ENCODE measurements around the gene NUP85.

The NUP85 gene

GRCh38 chr17:75225016-75225415 is 19.5 kb downstream of the NUP85 start:
- no peak for ATAC-seq (ENCODE audit: low read depth)
- Mint-ChIP-seq H3K4me1 (no peaks in the 10 kb centered on the region), H3K4me3 (no peak overlapping the region), H3K27me3 (no peaks in the 10 kb centered on the region), H3K9me3 (no peaks in the 10 kb centered on the region), H3K27ac (no peak overlapping the region), H3K36me3 (peaks cover 11% of the 10 kb centered on the region)
- DNase-seq (ENCODE audit: low spot score in 2 of 2), result no peak

GRCh38 chr17:75227729-75228128 is 22.2 kb downstream of the NUP85 start:
- no peak for ATAC-seq (ENCODE audit: low read depth)
- H3K27ac Mint-ChIP-seq, result no peak overlapping the region
- no peaks in the 10 kb centered on the region for H3K27me3 Mint-ChIP-seq
- DNase-seq (ENCODE audit: low spot score in 2 of 2), result no peak
- H3K36me3 Mint-ChIP-seq, result peaks cover 12% of the 10 kb centered on the region
- H3K4me1 Mint-ChIP-seq, result no peaks in the 10 kb centered on the region
- H3K9me3 Mint-ChIP-seq, result no peaks in the 10 kb centered on the region
- H3K4me3 Mint-ChIP-seq, result no peak overlapping the region

- H3K27ac Mint-ChIP-seq, result peak overlapping the region; percentile 14
- H3K36me3 Mint-ChIP-seq, result peaks cover 14% of the 10 kb centered on the region
- H3K4me3 Mint-ChIP-seq, result no peak overlapping the region
- H3K27me3 Mint-ChIP-seq, result no peaks in the 10 kb centered on the region
- no peak for DNase-seq (ENCODE audit: low spot score in 2 of 2)
- H3K9me3 Mint-ChIP-seq, result no peaks in the 10 kb centered on the region
- ATAC-seq (ENCODE audit: low read depth), result no peak
- H3K4me1 Mint-ChIP-seq, result no peaks in the 10 kb centered on the region
These were observed 22.8 kb downstream of the NUP85 start for GRCh38 chr17:75228305-75228704.

GRCh38 chr17:75228847-75229246 is 23.4 kb downstream of the NUP85 start:
- Mint-ChIP-seq H3K27me3 (no peaks in the 10 kb centered on the region), H3K9me3 (no peaks in the 10 kb centered on the region), H3K4me3 (no peak overlapping the region), H3K27ac (peak overlapping the region; percentile 14), H3K36me3 (peaks cover 14% of the 10 kb centered on the region), H3K4me1 (no peaks in the 10 kb centered on the region)
- no peak for DNase-seq (ENCODE audit: low spot score in 2 of 2)
- ATAC-seq (ENCODE audit: low read depth), result no peak

GRCh38 chr17:75231071-75231470 is 25.6 kb downstream of the NUP85 start:
- no peaks in the 10 kb centered on the region for H3K4me1 Mint-ChIP-seq
- H3K27me3 Mint-ChIP-seq, result no peaks in the 10 kb centered on the region
- H3K9me3 Mint-ChIP-seq, result no peaks in the 10 kb centered on the region
- no peak overlapping the region for H3K4me3 Mint-ChIP-seq
- ATAC-seq (ENCODE audit: low read depth) (no peak), DNase-seq (ENCODE audit: low spot score in 2 of 2) (no peak)
- H3K36me3 Mint-ChIP-seq, result peaks cover 23% of the 10 kb centered on the region
- H3K27ac Mint-ChIP-seq, result peak overlapping the region; percentile 8

GRCh38 chr17:75231741-75232464 is 26.4 kb downstream of the NUP85 start:
- no peak for ATAC-seq (ENCODE audit: low read depth)
- Mint-ChIP-seq H3K4me3 (no peak overlapping the region), H3K27me3 (no peaks in the 10 kb centered on the region), H3K9me3 (no peaks in the 10 kb centered on the region), H3K36me3 (peaks cover 26% of the 10 kb centered on the region), H3K27ac (no peak overlapping the region), H3K4me1 (no peaks in the 10 kb centered on the region)
- DNase-seq (ENCODE audit: low spot score in 2 of 2), result no peak

GRCh38 chr17:75232786-75233185 is 27.3 kb downstream of the NUP85 start:
- DNase-seq (ENCODE audit: low spot score in 2 of 2) (no peak), ATAC-seq (ENCODE audit: low read depth) (no peak)
- Mint-ChIP-seq H3K4me3 (no peak overlapping the region), H3K4me1 (no peaks in the 10 kb centered on the region), H3K9me3 (no peaks in the 10 kb centered on the region), H3K27me3 (no peaks in the 10 kb centered on the region), H3K36me3 (peaks cover 27% of the 10 kb centered on the region), H3K27ac (no peak overlapping the region)

- no peaks in the 10 kb centered on the region for H3K9me3 Mint-ChIP-seq
- DNase-seq (ENCODE audit: low spot score in 2 of 2) (no peak), ATAC-seq (ENCODE audit: low read depth) (no peak)
- no peaks in the 10 kb centered on the region for H3K27me3 Mint-ChIP-seq
- H3K27ac Mint-ChIP-seq, result no peak overlapping the region
- H3K4me1 Mint-ChIP-seq, result peaks cover 19% of the 10 kb centered on the region
- peaks cover 36% of the 10 kb centered on the region for H3K36me3 Mint-ChIP-seq
- no peak overlapping the region for H3K4me3 Mint-ChIP-seq
These were observed 31.9 kb downstream of the NUP85 start for GRCh38 chr17:75237100-75238014.

GRCh38 chr17:75238020-75238580 is 32.6 kb downstream of the NUP85 start:
- no peak for DNase-seq (ENCODE audit: low spot score in 2 of 2)
- Mint-ChIP-seq H3K4me3 (no peak overlapping the region), H3K36me3 (peaks cover 30% of the 10 kb centered on the region), H3K27ac (no peak overlapping the region), H3K4me1 (peaks cover 25% of the 10 kb centered on the region), H3K9me3 (no peaks in the 10 kb centered on the region), H3K27me3 (no peaks in the 10 kb centered on the region)
- ATAC-seq (ENCODE audit: low read depth), result no peak

- Mint-ChIP-seq H3K9me3 (no peaks in the 10 kb centered on the region), H3K4me1 (peaks cover 30% of the 10 kb centered on the region), H3K36me3 (peaks cover 31% of the 10 kb centered on the region), H3K27ac (peak overlapping the region; percentile 86), H3K27me3 (no peaks in the 10 kb centered on the region), H3K4me3 (no peak overlapping the region)
- peak; percentile 49 to 54 for DNase-seq (ENCODE audit: low spot score in 2 of 2)
- peak; percentile 24 for ATAC-seq (ENCODE audit: low read depth)
These were observed 33.3 kb downstream of the NUP85 start for GRCh38 chr17:75238684-75239191.

GRCh38 chr17:75239214-75239613 is 33.7 kb downstream of the NUP85 start:
- Mint-ChIP-seq H3K36me3 (peaks cover 29% of the 10 kb centered on the region), H3K4me1 (peaks cover 33% of the 10 kb centered on the region), H3K9me3 (no peaks in the 10 kb centered on the region), H3K4me3 (no peak overlapping the region), H3K27ac (peak overlapping the region; percentile 86), H3K27me3 (no peaks in the 10 kb centered on the region)
- DNase-seq (ENCODE audit: low spot score in 2 of 2), result no peak
- ATAC-seq (ENCODE audit: low read depth), result no peak

- no peaks in the 10 kb centered on the region for H3K9me3 Mint-ChIP-seq
- DNase-seq (ENCODE audit: low spot score in 2 of 2) (no peak), ATAC-seq (ENCODE audit: low read depth) (no peak)
- H3K4me1 Mint-ChIP-seq, result peaks cover 38% of the 10 kb centered on the region
- H3K27ac Mint-ChIP-seq, result peak overlapping the region; percentile 97
- no peak overlapping the region for H3K4me3 Mint-ChIP-seq
- no peaks in the 10 kb centered on the region for H3K27me3 Mint-ChIP-seq
- H3K36me3 Mint-ChIP-seq, result peaks cover 24% of the 10 kb centered on the region
These were observed 34.4 kb downstream of the NUP85 start for GRCh38 chr17:75239778-75240393.

- H3K27ac Mint-ChIP-seq, result peak overlapping the region; percentile 97
- H3K27me3 Mint-ChIP-seq, result no peaks in the 10 kb centered on the region
- ATAC-seq (ENCODE audit: low read depth), result no peak
- H3K36me3 Mint-ChIP-seq, result peaks cover 22% of the 10 kb centered on the region
- H3K4me3 Mint-ChIP-seq, result peak overlapping the region; percentile 41
- peaks cover 39% of the 10 kb centered on the region for H3K4me1 Mint-ChIP-seq
- peak in 1 of 2 donors; percentile 34 for DNase-seq (ENCODE audit: low spot score in 2 of 2)
- no peaks in the 10 kb centered on the region for H3K9me3 Mint-ChIP-seq
These were observed 35.1 kb downstream of the NUP85 start for GRCh38 chr17:75240394-75241142.

All from memory B cell (primary cell).